ENCODE data around the gene CUL4A.
A peak's percentile ranks its signal among the peaks of the same experiment; 100 is the strongest.

Gene CUL4A

DNA sequence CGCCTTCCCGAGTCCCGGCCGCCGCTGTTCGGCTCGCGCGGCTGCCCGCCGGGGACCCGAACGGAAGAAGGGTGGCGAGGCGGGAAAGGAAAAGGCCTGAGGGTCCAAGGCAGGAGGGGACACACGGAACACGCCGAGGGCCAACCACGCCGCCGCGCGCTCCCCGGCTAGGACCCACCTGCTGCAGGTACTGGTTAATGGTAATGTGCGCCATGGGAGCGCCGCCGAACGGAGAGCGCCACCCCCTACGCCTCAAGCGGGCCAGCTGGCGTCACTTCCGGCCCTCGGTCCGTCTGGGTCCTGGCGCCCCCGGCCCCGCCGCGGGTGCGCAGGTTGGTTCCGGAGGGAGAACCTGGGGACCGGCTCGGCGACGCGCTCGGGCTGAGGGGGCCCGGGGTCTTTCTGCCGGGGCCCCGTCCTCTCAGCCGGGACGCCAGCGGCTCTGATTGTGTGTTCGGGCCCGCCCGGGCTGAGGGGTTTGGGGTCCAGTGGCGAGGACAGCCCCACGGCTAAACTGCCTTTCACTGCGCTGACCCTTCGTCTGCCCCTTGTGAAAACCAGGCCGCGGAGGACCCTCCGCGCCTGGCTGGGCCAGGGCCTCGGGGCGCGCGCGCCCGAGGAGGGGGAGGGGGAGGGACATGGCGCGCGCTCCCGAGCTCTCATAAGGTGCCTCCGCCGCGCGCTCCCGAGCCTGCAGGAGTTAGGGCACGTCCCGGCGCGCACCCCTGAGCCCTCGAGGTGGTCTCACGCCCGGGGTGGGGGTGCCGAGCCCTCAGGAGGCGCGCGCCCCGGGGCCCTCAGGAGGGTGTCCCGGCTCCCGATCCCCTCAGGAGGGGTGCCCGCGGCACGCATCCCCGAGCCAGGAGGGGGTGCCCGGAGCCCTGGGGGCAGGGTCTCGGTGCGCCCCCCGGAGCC lies 735 bp upstream of the CUL4A start, which contains the start of gene PCID2:
PCID2 (minus strand) TSS at position 249 of the 915 bp plus-strand sequence; CDS start at position 214, 35 bp downstream.
- DNase-seq, result peak; percentile 92

- DNase-seq, result peak; percentile 11
These were observed 477 bp downstream of the CUL4A start for GRCh38 chr13:113209759-113210421.

- DNase-seq, result no peak
These were observed 1.4 kb downstream of the CUL4A start for GRCh38 chr13:113210833-113211232.

- DNase-seq, result no peak
These were observed 2.4 kb downstream of the CUL4A start for GRCh38 chr13:113211774-113212173.

DNA sequence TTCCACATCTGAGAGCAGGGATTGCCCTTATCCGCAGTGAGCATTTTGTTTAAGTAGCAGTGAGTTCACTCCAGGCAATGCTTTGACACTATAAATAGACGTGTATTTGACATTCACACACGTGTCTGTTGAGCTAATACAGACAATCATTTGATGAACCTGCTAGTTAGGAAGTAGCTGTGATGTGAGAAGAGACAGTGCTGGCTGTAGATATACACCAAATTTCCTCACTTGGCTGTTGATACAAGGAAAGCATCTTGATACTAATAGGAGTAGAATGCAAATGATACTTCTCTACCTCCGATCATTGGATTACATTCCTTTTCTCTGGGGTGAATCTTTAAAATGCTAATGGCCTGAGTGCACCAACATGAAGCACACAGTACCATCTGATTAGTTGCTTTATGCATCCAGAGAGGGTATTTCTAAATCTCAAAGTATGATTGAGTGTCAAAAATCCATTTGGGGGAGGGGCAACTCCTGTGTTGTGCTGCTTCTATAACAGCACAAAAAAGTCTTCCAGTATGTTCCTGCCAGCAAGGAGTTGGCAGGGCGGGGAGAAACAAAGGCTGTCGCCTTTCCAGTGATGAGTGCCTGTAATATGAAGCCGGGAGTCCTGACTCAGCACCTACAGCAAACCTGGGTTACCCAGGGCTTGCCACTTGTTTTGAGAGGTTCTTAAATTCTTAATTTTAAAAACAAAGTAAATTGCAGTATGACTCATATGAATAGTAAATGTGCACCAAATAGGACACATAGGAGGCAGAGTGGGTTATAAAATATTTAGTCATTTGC lies 7.0 kb downstream of the CUL4A start:
- no peak for DNase-seq

GRCh38 chr13:113218586-113218985 lies 9.2 kb downstream of the CUL4A start:
- DNase-seq, result no peak

DNA sequence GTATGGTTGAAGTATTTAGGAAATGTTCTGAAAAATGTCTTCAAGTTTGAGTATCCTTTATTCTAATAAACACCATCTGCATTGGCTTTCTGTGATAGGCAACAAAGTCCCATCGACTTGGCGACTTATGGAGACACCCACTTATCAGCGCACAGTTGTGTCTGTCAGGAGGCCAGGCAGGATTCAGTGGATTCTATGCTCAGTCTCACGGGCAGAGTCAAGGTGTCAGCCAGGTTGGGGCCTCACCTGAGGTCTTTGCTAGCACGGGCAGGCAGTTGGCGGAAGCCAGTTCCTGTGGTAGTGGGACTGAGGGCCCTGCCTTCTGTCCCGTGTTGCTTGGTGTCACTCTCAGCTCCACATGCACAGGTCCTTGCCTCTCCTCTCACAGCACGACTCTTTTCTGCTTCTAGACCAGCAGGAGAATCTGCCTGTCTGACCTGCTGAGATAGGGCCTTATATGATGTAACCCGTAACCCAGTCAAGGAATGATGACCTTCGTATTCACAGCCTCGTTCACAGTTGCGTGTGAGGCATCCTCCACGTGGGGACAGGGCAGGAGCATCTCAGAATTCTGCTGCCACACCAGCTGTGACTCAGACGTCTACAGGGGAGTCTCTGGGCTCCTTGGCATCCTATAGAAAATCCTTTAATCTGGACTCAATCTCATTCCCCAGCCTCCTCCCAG lies 10.0 kb downstream of the CUL4A start:
- no peak for DNase-seq

- no peak for DNase-seq
These were observed 10.8 kb downstream of the CUL4A start for GRCh38 chr13:113220141-113220598.

DNA sequence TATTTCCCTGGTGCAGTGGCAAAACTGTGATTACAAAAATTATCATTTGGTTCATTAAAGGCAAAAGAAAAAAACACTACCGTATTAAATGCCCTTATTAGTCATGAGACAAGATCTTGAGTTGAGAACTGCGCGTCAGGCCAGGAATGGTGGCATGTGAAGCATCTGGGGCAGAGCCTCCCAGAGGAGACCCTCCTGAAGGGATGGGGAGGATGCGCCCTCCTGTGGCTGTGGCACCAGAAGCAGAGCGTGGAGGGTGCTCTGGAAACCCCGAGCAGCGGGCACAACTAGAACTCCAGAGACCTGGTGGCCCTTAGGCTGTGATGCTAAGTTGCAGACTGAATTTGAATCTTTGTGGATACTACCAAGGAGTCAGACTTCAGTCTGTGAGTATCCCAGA lies 11.5 kb downstream of the CUL4A start:
- DNase-seq, result no peak

- no peak for DNase-seq
These were observed 13.7 kb downstream of the CUL4A start for GRCh38 chr13:113223070-113223469.

DNA sequence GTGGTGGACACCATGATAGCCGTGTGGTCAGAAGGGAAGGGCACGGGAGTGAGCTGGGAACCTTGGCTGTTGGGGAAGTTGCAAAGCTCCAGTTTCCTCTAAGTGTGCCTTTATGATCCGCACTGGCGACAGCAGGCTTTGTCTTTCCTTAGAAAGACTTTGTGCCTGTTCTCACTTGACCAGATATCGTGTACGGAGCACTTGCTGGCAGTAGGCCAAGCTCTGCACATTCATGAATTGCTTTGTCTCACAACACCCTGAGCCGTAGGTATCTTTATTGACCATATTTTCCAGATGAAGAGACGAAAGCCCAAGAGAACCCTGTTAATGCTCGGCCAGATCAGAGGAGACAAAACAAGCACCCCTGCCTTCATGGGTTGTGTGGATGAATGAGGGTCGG lies 15.1 kb downstream of the CUL4A start:
- DNase-seq, result no peak

DNA sequence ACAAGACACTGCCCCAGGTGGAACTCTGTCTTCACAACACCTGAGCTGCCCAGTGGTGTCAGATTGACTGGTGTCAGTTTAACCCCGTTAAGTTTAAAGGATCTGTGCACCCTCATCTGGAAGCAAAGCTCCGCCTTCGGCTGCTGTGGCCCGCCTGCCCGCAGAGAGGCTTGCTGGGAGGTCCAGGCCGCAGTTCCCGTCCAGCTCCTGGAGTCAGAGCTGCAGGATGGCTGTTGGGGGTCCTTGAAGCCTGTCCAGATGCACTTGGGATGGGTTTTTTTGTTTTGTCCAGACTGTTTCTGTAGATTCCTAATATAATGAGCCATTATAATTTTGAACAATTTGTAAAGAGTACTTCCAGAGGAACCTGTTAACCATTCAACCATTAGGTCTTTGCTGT lies 16.1 kb downstream of the CUL4A start:
- DNase-seq, result no peak

- no peak for DNase-seq
These were observed 17.5 kb downstream of the CUL4A start for GRCh38 chr13:113226873-113227450.

- no peak for DNase-seq
These were observed 19.7 kb downstream of the CUL4A start for GRCh38 chr13:113229161-113229560.

GRCh38 chr13:113229791-113230190 lies 20.4 kb downstream of the CUL4A start:
- no peak for DNase-seq

DNA sequence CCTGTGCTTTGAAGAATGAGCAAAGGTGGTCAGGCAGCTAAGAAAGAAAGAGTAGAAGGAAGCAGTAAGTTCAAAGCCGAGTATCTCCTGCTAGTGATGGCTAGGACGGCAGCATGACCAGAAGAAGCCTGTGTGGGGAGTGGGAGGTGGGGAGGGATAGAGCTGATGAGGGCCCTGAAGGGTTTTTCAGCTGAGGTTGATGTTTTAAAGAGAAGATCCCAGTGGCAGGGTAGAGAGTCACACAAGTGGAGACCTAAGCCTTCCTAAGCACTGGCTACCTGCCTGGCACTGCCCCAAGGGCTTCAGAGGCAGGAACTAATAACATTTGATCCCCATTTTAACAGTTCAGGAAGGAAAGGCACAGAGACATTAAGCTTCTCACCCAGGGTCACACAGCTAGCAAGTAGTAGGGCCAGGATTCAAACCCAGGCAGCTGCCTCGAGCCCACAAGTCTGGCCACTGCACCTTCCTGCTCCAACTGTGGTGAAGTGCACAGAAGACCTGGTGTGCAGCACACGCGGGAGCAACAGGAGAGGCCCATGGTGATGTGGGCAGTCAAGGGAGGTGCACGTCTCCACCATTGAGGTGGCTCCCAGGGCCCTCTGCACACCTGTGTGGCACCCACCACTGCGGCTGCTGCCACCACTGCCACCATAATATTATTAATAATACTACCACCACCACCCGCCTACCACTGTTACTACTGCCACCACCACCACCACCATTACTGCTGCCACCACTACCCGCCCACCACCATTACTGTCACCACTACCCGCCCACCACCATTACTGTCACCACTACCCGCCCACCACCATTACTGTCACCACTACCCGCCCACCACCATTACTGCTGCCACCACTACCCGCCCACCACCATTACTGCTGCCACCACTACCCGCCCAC lies 22.1 kb downstream of the CUL4A start:
- DNase-seq, result no peak

DNA sequence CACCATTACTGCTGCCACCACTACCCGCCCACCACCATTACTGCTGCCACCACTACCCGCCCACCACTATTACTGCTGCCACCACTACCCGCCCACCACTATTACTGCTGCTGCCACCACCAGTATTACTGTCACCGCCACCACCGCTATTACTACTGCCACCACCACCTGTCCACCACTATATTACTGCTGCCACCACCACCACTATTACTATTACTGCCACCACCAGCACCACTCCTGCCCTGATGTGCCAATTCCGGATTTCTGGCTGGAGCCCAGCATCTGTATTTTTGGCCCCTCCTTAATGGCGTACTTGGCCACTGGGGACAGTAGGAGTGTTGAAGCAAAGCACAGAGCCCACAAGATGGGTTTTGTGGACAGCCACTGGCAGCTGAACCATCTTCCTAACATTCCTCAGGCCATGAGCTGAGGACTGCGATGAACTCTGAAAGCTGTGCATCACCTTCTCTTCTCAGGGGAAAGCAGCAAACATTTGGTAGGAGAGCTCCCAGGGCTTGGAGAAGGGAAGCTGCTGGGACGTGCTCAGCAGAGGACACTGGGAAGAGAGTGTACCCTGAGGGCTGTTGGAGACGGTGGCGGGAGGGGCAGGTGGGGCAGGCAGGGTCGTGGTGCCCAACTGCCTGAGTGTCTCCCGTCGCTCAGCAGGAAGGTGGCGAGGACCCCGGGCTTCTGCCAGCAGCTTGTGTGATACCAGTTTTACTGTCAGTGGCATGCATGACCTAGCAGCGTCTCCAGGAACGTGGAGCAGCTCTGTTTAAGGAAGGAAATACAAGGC lies 23.0 kb downstream of the CUL4A start:
- no peak for DNase-seq

DNA sequence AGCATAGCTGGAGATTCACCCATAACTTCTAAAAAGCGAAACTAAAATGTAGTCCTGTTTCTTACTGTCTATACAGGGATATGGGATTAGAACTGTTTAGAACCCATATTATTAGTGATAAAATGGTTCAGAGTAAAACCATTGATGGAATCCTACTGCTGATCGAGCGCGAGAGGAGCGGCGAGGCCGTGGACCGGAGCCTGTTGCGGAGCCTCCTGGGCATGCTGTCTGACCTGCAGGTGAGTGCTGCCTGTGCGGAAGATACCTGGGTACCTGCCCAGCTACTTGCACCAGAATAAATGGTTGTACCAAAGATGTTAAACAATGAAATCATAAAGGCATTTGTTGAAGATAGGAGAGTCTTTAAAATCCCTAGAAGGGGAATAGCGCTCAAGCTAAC lies 23.7 kb downstream of the CUL4A start:
- no peak for DNase-seq

- no peak for DNase-seq
These were observed 29.1 kb downstream of the CUL4A start for GRCh38 chr13:113238536-113238935.

GRCh38 chr13:113239357-113239756 lies 29.9 kb downstream of the CUL4A start:
- DNase-seq, result no peak

All from NCI-H1092 (cell line).